H1 (cell line): ENCODE measurements around the gene ADAMTSL2.

Experiments
- CHD2 ChIP-seq: IDR thresholded peaks from 2 replicates; pipeline ENCODE4 v1.6.1; 2012; ENCODE audit warnings: low read length, improper control_type of control experiment
- EZH2 ChIP-seq: fragments of 200-600 bp; sonication (generic); IDR thresholded peaks from 2 replicates; pipeline ENCODE4 v1.7.1; 2012; ENCODE audit warnings: low read depth, mild to moderate bottlenecking, moderate library complexity, low read length, inconsistent platforms; ENCODE audit not compliant: severe bottlenecking
- POLR2AphosphoS5 ChIP-seq: IDR thresholded peaks from 2 replicates; pipeline ENCODE4 v1.6.1; 2011; ENCODE audit warnings: low read depth, low read length
- SP1 ChIP-seq: IDR thresholded peaks from 2 replicates; pipeline ENCODE4 v1.6.1; 2011; ENCODE audit warnings: low read depth, low read length
- TAF1 ChIP-seq: IDR thresholded peaks from 2 replicates; pipeline ENCODE4 v1.6.1; 2011; ENCODE audit warnings: mild to moderate bottlenecking, low read depth, low read length
- TCF12 ChIP-seq: IDR thresholded peaks from 2 replicates; pipeline ENCODE4 v1.6.1; 2011; ENCODE audit warnings: low read depth, mild to moderate bottlenecking, low read length
- ZNF274 ChIP-seq: IDR thresholded peaks from 2 replicates; pipeline ENCODE4 v1.7.0; 2012; ENCODE audit warnings: low read length, borderline replicate concordance; ENCODE audit errors: extremely low read depth
- TF ChIP-seq, protein P1 (sequence below), 3 experiments: IDR thresholded peaks; 1 replicate in 2 of 3; 2 replicates in 1 of 3; pipeline versions ENCODE4 v1.5.1 to v1.6.1; 2011; ENCODE audit warnings: low read length in 3 of 3, mild to moderate bottlenecking in 3 of 3, inconsistent platforms in 2 of 3, low read depth in 1 of 3, moderate library complexity in 1 of 3; ENCODE audit not compliant: insufficient read depth in 1 of 3; ENCODE audit errors: control extremely low read depth in 1 of 3

DNA sequence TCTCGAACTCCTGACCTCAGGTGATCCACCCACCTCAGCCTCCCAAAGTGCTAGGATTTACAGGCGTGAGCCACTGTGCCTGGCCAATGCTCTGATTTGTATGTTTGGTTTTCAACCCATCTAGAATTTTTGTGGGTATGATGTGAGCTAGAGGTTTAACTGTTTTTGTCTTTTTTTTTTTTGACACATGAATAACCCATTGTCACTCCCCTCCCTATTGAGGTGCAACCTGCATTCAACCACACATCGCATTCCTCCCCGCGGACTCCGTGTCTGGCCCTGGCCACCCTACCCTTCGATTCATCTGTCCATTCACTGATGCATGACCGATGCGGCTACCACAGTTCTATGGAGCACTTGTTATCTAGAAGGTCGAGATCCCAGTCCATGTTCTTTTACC lies 84.2 kb downstream of the ADAMTSL2 start:
- no peak for TF ChIP-seq POLR2AphosphoS5
- no peak for TF ChIP-seq CHD2
- no peak for TF ChIP-seq TAF1
- TF ChIP-seq ZNF274, result no peak
- TF ChIP-seq SP1, result no peak
- TF ChIP-seq EZH2, result no peak
- no peak for TF ChIP-seq TCF12
- TF ChIP-seq, protein P1, sequence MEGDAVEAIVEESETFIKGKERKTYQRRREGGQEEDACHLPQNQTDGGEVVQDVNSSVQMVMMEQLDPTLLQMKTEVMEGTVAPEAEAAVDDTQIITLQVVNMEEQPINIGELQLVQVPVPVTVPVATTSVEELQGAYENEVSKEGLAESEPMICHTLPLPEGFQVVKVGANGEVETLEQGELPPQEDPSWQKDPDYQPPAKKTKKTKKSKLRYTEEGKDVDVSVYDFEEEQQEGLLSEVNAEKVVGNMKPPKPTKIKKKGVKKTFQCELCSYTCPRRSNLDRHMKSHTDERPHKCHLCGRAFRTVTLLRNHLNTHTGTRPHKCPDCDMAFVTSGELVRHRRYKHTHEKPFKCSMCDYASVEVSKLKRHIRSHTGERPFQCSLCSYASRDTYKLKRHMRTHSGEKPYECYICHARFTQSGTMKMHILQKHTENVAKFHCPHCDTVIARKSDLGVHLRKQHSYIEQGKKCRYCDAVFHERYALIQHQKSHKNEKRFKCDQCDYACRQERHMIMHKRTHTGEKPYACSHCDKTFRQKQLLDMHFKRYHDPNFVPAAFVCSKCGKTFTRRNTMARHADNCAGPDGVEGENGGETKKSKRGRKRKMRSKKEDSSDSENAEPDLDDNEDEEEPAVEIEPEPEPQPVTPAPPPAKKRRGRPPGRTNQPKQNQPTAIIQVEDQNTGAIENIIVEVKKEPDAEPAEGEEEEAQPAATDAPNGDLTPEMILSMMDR (IDR thresholded peaks at IDR 0.05; ENCODE audit: control extremely low read depth in 1 of 3, insufficient read depth in 1 of 3, low read depth in 1 of 3, low read length in 3 of 3), result no peak
